ENCODE data around the gene ERMARD. TPM values are rescaled to one million over a fixed set of nuclear protein-coding genes. Genes with fewer than 3 reads are reported as not detected.

Gene ERMARD
- total RNA-seq, 1 donor, result 18.3 TPM

DNA sequence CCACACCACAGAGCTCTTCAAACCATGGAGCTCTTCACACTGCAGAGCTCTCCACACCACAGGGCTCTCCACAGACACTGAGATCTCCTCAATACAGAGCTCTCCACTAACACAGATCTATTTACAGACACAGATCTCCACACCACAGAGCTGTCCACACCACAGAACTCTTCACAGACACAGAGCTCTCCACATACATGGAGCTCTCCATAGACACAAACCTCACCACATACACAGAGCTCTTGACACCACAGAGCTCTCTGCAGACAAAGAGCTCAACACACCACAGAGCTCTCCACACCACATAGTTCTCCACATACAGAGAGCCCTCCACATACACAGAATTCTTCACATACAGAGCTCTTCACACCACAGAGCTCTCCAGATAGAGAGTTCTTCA is 53.0 kb downstream of the ERMARD start:
- no peak overlapping the region for H3K4me3 ChIP-seq (ENCODE audit: low read depth, low read length)
- TF ChIP-seq, protein P1, sequence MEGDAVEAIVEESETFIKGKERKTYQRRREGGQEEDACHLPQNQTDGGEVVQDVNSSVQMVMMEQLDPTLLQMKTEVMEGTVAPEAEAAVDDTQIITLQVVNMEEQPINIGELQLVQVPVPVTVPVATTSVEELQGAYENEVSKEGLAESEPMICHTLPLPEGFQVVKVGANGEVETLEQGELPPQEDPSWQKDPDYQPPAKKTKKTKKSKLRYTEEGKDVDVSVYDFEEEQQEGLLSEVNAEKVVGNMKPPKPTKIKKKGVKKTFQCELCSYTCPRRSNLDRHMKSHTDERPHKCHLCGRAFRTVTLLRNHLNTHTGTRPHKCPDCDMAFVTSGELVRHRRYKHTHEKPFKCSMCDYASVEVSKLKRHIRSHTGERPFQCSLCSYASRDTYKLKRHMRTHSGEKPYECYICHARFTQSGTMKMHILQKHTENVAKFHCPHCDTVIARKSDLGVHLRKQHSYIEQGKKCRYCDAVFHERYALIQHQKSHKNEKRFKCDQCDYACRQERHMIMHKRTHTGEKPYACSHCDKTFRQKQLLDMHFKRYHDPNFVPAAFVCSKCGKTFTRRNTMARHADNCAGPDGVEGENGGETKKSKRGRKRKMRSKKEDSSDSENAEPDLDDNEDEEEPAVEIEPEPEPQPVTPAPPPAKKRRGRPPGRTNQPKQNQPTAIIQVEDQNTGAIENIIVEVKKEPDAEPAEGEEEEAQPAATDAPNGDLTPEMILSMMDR (IDR thresholded peaks at IDR 0.05; ENCODE audit: insufficient read depth, low read length), result no peak

DNA sequence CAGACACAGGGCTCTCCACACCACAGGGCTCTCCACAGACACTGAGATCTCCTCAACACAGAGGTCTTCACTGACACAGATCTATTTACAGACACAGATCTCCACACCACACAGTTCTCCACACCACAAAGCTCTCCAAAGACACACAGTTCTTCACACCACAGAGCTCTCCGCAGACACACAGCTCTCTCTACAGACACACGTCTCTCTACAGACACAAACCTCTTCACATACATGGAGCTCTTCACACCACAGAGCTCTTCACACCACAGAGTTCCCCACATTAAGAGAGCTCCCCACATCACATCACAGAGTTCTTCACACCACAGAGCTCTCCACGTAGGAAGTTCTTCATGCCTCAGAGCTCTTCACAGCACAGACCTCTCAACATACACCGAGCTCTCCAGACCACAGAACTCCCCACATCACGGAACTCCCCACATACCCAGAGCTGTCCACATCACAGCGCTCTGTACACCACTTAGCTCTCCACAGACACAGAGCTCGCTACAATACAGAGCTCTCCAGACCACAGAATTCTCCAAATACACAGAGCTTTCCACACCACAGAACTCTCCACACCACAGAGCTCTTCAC is 53.9 kb downstream of the ERMARD start:
- H3K4me3 ChIP-seq (ENCODE audit: low read depth, low read length), result no peak overlapping the region
- TF ChIP-seq, protein P1 (IDR thresholded peaks at IDR 0.05; ENCODE audit: insufficient read depth, low read length), result no peak
- no peak for DNase-seq (ENCODE audit: low read depth)

More for the DNA sequence above, 53.0 kb downstream of the ERMARD start:
- no peak for DNase-seq (ENCODE audit: low read depth)

DNA sequence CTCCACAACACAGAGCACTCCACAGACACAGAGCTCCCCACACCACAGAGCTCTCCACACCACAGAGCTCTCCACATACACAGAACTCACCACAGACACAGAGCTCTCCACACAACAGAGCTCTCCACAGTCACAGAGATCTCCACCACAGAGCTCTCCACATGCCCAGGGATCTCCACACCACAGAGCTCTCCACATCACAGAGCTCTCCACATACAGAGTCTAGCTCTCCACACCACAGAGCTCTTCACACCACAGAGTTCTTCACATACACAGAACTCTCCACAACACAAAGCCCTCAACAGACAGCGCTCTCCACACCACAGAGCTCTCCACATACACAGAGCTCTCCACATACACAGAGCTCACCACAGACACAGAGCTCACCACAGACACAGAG is 55.3 kb downstream of the ERMARD start:
- TF ChIP-seq, protein P1 (IDR thresholded peaks at IDR 0.05; ENCODE audit: insufficient read depth, low read length), result no peak
- DNase-seq (ENCODE audit: low read depth), result no peak
- H3K4me3 ChIP-seq (ENCODE audit: low read depth, low read length), result no peak overlapping the region

DNA sequence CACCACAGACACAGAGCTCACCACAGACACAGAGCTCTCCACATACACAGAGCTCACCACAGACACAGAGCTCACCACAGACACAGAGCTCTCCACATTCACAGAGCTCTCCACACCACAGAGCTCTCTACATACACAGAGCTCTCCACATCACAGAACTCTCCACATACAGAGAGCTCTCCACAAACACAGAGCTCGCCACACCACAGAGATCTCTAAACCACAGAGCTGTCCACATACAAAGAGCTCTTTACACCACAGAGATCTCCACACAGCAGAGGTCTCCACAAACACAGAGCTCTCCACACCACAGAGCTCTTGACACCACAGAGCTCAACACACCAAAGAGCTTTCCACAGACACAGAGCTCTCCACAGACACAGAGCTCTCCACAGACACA is 55.8 kb downstream of the ERMARD start:
- DNase-seq (ENCODE audit: low read depth), result no peak
- H3K4me3 ChIP-seq (ENCODE audit: low read depth, low read length), result no peak overlapping the region
- TF ChIP-seq, protein P1 (IDR thresholded peaks at IDR 0.05; ENCODE audit: insufficient read depth, low read length), result no peak

DNA sequence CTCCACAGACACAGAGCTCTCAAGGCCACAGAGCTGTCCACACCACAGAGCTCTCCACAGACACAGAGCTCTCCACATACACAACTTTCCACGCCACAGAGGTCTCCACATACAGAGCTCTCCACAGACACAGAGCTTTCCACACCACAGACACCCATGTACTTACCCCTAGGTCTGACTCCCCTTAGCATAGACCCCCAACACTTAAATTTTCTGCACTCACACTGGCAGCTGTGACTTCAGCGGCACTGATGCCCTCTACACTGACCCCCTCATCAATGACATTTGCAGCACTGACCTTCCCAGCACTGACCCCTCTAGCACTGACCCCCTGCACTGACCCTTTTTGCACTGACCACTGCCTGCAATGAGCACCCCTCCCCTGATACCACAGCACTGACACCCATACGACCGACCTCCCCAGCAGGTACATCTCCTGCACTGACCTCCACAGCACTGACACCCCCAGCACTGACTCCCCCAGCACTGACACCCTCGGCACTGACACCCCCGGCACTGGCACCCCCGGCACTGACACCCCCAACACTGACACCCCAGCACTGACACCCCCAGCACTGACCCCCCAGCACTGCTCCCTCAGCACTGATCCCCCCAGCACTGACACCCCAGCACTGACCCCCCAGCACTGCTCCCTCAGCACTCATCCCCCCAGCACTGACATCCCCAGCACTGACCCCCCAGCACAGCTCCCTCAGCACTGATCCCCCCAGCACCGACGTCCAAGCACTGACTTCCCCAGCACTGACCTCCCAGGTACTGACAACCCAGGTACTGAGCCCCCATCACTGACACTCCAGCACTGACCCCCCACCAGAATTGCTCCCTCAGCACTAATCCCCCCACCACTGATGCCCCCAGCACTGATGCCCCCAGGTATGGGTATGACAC is 56.5 kb downstream of the ERMARD start:
- no peak for DNase-seq (ENCODE audit: low read depth)
- TF ChIP-seq, protein P1 (IDR thresholded peaks at IDR 0.05; ENCODE audit: insufficient read depth, low read length), result no peak
- no peak overlapping the region for H3K4me3 ChIP-seq (ENCODE audit: low read depth, low read length)

DNA sequence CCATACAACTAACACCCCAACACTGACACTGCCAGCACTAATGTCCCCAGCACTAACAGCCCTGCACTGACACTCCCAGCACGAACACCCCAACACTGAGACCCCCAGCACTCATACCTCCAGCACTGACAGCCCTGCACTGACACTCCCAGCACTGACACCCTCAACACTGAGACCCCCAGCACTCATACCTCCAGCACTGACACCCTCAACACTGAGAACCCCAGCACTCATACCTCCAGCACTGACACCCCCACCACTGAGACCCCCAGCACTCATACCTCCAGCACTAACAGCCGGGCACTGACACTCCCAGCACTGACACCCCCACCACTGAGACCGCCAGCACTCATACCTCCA is 57.2 kb downstream of the ERMARD start:
- no peak for DNase-seq (ENCODE audit: low read depth)
- H3K4me3 ChIP-seq (ENCODE audit: low read depth, low read length), result no peak overlapping the region
- TF ChIP-seq, protein P1 (IDR thresholded peaks at IDR 0.05; ENCODE audit: insufficient read depth, low read length), result no peak

Measured in fibroblast of the aortic adventitia (primary cell).